ENCODE results near the gene LYG1. TPM values are rescaled to one million over a fixed set of nuclear protein-coding genes. Genes with fewer than 3 reads are reported as not detected.

LYG1 gene
- total and polyA plus RNA-seq, 9 of the 15 experiments (the other 6 are each of a cell fraction or from before 2014, with no cell fraction given): 0.64 to 2.6 (median 1.2) TPM

- TF ChIP-seq ZNF584 (CRISPR knock-in tag; IDR thresholded peaks at IDR 0.05; ENCODE audit: low read depth) (no peak), NFATC3 (IDR thresholded peaks at IDR 0.05) (no peak)
- TF ChIP-seq, protein P1, sequence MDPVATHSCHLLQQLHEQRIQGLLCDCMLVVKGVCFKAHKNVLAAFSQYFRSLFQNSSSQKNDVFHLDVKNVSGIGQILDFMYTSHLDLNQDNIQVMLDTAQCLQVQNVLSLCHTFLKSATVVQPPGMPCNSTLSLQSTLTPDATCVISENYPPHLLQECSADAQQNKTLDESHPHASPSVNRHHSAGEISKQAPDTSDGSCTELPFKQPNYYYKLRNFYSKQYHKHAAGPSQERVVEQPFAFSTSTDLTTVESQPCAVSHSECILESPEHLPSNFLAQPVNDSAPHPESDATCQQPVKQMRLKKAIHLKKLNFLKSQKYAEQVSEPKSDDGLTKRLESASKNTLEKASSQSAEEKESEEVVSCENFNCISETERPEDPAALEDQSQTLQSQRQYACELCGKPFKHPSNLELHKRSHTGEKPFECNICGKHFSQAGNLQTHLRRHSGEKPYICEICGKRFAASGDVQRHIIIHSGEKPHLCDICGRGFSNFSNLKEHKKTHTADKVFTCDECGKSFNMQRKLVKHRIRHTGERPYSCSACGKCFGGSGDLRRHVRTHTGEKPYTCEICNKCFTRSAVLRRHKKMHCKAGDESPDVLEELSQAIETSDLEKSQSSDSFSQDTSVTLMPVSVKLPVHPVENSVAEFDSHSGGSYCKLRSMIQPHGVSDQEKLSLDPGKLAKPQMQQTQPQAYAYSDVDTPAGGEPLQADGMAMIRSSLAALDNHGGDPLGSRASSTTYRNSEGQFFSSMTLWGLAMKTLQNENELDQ (CRISPR knock-in tag; IDR thresholded peaks at IDR 0.05; ENCODE audit: borderline replicate concordance): no peak
These were observed 60.6 kb downstream of the LYG1 start (continued) for GRCh38 chr2:99240431-99240830.

DNA sequence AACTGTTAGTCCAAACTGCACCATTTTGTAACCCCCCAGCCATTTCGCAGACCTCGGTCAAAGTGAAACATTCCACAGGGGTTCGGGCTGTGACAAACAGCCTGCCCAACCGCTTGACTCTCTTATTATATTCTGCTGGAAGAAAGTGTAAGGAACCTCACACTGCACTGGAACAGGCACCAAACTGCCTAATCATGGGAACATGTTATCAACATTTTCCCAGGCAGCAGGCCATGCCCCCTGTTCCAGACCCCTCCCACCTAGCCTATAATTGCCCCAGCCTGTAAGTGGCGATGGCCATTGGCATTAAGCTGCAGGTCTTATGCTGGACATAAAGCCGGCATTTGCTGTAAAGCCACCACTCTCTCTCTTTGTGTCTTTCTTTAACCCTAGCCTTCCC lies 62.4 kb downstream of the LYG1 start:
- POLR2A ChIA-PET: interaction anchor here (0.7 kb wide), 1 partner anchor 9 kb away, joined by 3 read pairs; no protein-coding TSS in a partner anchor
- H3K36me3 ChIP-seq (ENCODE audit: control insufficient read depth, insufficient read depth, low read length): no peaks in the 10 kb centered on the region
- intact Hi-C loops (cut with micrococcal nuclease): no loop called here
- TF ChIP-seq ZNF830 (CRISPR knock-in tag; IDR thresholded peaks at IDR 0.05) (no peak), ARID4B (CRISPR knock-in tag; IDR thresholded peaks at IDR 0.05) (no peak), ZBTB7A (IDR thresholded peaks at IDR 0.05; ENCODE audit: borderline replicate concordance, control insufficient read depth, low read depth, low read length) (peak; percentile 31; the same call in 1 of the 2 replicates), TCF7L2 (IDR thresholded peaks at IDR 0.05; ENCODE audit: low read depth, low read length) (no peak), HOXB6 (CRISPR knock-in tag; IDR thresholded peaks at IDR 0.05; ENCODE audit: borderline replicate concordance) (no peak), CBFA2T3 (IDR thresholded peaks at IDR 0.05) (0 out of 2 replicates have a peak, but pooled peaks have one; percentile 14), MAFG (tag; conservative IDR thresholded peaks at IDR 0.05) (peak; percentile 52), ADNP (tag; IDR thresholded peaks at IDR 0.05) (no peak), ARID1B (IDR thresholded peaks at IDR 0.05) (peak; percentile 39), ATF7 (IDR thresholded peaks at IDR 0.05) (no peak)
- TF ChIP-seq, protein P2, sequence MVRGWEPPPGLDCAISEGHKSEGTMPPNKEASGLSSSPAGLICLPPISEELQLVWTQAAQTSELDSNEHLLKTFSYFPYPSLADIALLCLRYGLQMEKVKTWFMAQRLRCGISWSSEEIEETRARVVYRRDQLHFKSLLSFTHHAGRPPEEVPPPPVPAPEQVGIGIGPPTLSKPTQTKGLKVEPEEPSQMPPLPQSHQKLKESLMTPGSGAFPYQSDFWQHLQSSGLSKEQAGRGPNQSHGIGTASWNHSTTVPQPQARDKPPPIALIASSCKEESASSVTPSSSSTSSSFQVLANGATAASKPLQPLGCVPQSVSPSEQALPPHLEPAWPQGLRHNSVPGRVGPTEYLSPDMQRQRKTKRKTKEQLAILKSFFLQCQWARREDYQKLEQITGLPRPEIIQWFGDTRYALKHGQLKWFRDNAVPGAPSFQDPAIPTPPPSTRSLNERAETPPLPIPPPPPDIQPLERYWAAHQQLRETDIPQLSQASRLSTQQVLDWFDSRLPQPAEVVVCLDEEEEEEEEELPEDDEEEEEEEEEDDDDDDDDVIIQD (CRISPR knock-in tag; IDR thresholded peaks at IDR 0.05): no peak

More for the DNA sequence above, 62.4 kb downstream of the LYG1 start:
- Histone ChIP-seq H4K20me1 (replicated peaks; ENCODE audit: control insufficient read depth, insufficient read depth, low read length) (no peaks in the 10 kb centered on the region), H3K27ac (ENCODE audit: extremely low read depth, low read depth, low read length) (no peak overlapping the region), H3K27me3 (ENCODE audit: control insufficient read depth in 2 of 2, insufficient read depth in 2 of 2, low read length in 2 of 2) (no peaks in the 10 kb centered on the region), H3K9me1 (ENCODE audit: control insufficient read depth, insufficient read depth, low read length) (no peaks in the 10 kb centered on the region), H3K4me2 (ENCODE audit: insufficient read depth, low read length) (no peak overlapping the region), H3K4me1 (replicated peaks in 1 of 2; ENCODE audit: control insufficient read depth in 2 of 2, insufficient read depth in 2 of 2, low read length in 2 of 2) (peaks cover 0 to 7% of the 10 kb centered on the region in 2 experiments; a peak in 2 of 5 replicates), H2AFZ (ENCODE audit: low read depth, low read length) (no peak overlapping the region), H3K9me3 (replicated peaks; ENCODE audit: control insufficient read depth, insufficient read depth, low read depth, low read length) (no peaks in the 10 kb centered on the region), H3K9ac (ENCODE audit: insufficient read depth in 1 of 2, low read depth in 2 of 2, low read length in 2 of 2) (no peak overlapping the region), H3K4me3 (no peak overlapping the region), H3K79me2 (ENCODE audit: control insufficient read depth, insufficient read depth, low read length) (no peaks in the 10 kb centered on the region)
- CTCF ChIA-PET (ENCODE audit: low intra/inter-chr PET ratio): no interaction called here
- DNase-seq (ENCODE audit: extremely low read depth in 1 of 4, low spot score in 3 of 4) (peak in 3 of 4 experiments; percentile 14 to 51 (median 47)), ATAC-seq (peak; percentile 93), FAIRE-seq (peak; percentile 79)
- WGBS (ENCODE audit: insufficient coverage, low coverage, missing lambda C conversion rate): 22% methylated on average over 6 of the region's 6 CpGs
- in situ Hi-C loops (cut with MboI): no loop called here
- no TSS peak for BruUV-seq (replicated peaks)
